Endothelial cell of umbilical vein (primary cell): ENCODE results near the gene MAGI1. TPM values are rescaled to one million over a fixed set of nuclear protein-coding genes. Genes with fewer than 3 reads are reported as not detected.

ENCODE experiments used
- BruUV-seq: library from RNA; stranded (reverse); fragments of 400-500 nt; replicated peaks from 2 replicates; lab custom pipeline; 2021; lab: Mats Ljungman, UMichigan
- CTCF ChIA-PET: fragments of 300-600, 350-600 bp; sonication (Branson Sonifier 250); formaldehyde crosslinking; loops from one replicate; lab custom pipeline; 2021; ENCODE audit warnings: antibody characterized with exemption, inconsistent platforms; lab: Charles Lee
- POLR2A ChIA-PET: fragments of 300-600, 350-600 bp; sonication (Branson Sonifier 250); formaldehyde crosslinking; loops from one replicate; lab custom pipeline; 2021; ENCODE audit warnings: antibody characterized with exemption, inconsistent platforms; lab: Charles Lee
- DNase-seq: peaks from one replicate; pipeline ENCODE4 v3.0.0-alpha.2; 2011; ENCODE audit warnings: low read depth, low spot score
- FAIRE-seq: peaks from 2 replicates; lab custom pipeline; 2011; peaks lifted over from hg19 to GRCh38; lab: Jason Lieb, UNC
- H2AFZ ChIP-seq: 2 replicates; pipeline ENCODE4 v1.6.0; 2012; ENCODE audit warnings: low read depth, low read length, control low read depth, inconsistent platforms
- H3K27ac ChIP-seq: 2 replicates; pipeline ENCODE4 v1.5.1; 2011; ENCODE audit warnings: low read depth, mild to moderate bottlenecking, control low read depth, low read length, moderate library complexity; ENCODE audit not compliant: insufficient read depth
- H3K27me3 ChIP-seq, 2 experiments: 2 replicates each; pipeline versions ENCODE4 v1.6.0 to v1.6.1; 2011; ENCODE audit warnings: low read length in 2 of 2, mixed read lengths in 1 of 2; ENCODE audit not compliant: control insufficient read depth in 2 of 2, insufficient read depth in 2 of 2
- H3K36me3 ChIP-seq, 2 experiments: 2 replicates in 1 of 2; 3 replicates in 1 of 2; pipeline ENCODE4 v1.5.1; 2011; ENCODE audit warnings: low read length in 2 of 2, mild to moderate bottlenecking in 1 of 2, moderate library complexity in 1 of 2; ENCODE audit not compliant: control insufficient read depth in 2 of 2, insufficient read depth in 2 of 2; ENCODE audit errors: extremely low read depth in 1 of 2
- H3K4me1 ChIP-seq: 3 replicates; pipeline ENCODE4 v1.5.1; 2011; ENCODE audit warnings: mild to moderate bottlenecking, low read length; ENCODE audit not compliant: control insufficient read depth, insufficient read depth; ENCODE audit errors: extremely low read depth
- H3K4me2 ChIP-seq: 2 replicates; pipeline ENCODE4 v1.6.1; 2011; ENCODE audit warnings: low read length, control low read depth, mixed read lengths; ENCODE audit not compliant: insufficient read depth
- H3K4me3 ChIP-seq, 3 experiments: fragments of 200-600 bp in 1 of 3; sonication (generic), shearing (Covaris generic) in 1 of 3; replicated peaks in 1 of 3; 2 replicates each; pipeline ENCODE4 v1.5.1; 2011 to 2016; ENCODE audit warnings: control low read depth in 3 of 3, low read length in 3 of 3, mild to moderate bottlenecking in 2 of 3, inconsistent platforms in 1 of 3, low read depth in 1 of 3, moderate library complexity in 1 of 3; ENCODE audit not compliant: insufficient read depth in 1 of 3
- H3K79me2 ChIP-seq: 2 replicates; pipeline ENCODE4 v1.6.0; 2012; ENCODE audit warnings: low read length, inconsistent platforms; ENCODE audit not compliant: control insufficient read depth, insufficient read depth
- H3K9ac ChIP-seq: replicated peaks from 2 replicates; pipeline ENCODE3; 2011; ENCODE audit warnings: low read length, control low read depth; ENCODE audit not compliant: insufficient read depth; ENCODE audit errors: extremely low read depth
- H3K9me1 ChIP-seq: replicated peaks from 3 replicates; pipeline ENCODE4 v1.6.0; 2011; ENCODE audit warnings: mild to moderate bottlenecking, low read length; ENCODE audit not compliant: control insufficient read depth, insufficient read depth; ENCODE audit errors: extremely low read depth
- H3K9me3 ChIP-seq: replicated peaks from 2 replicates; pipeline ENCODE4 v1.5.1; 2012; ENCODE audit warnings: low read length, inconsistent platforms; ENCODE audit not compliant: control insufficient read depth, insufficient read depth
- H4K20me1 ChIP-seq: replicated peaks from 2 replicates; pipeline ENCODE3; 2011; ENCODE audit warnings: mild to moderate bottlenecking, low read length; ENCODE audit not compliant: control insufficient read depth, insufficient read depth; ENCODE audit errors: extremely low read depth
- CTCF ChIP-seq, 2 donors: IDR thresholded peaks; 1 replicate in 1 of 2; 2 replicates in 1 of 2; pipeline ENCODE4 v1.5.1; 2011; ENCODE audit warnings: low read length in 2 of 2, mild to moderate bottlenecking in 2 of 2, moderate library complexity in 2 of 2, control low read depth in 1 of 2, inconsistent platforms in 1 of 2, low read depth in 1 of 2; ENCODE audit not compliant: insufficient read depth in 1 of 2; ENCODE audit errors: extremely low read depth in 1 of 2
- EZH2 ChIP-seq: IDR thresholded peaks from 2 replicates; pipeline ENCODE4 v1.6.1; 2012; ENCODE audit warnings: borderline replicate concordance, low read depth, mild to moderate bottlenecking, moderate library complexity, low read length, inconsistent platforms; ENCODE audit not compliant: severe bottlenecking
- FOS ChIP-seq: IDR thresholded peaks from 2 replicates; pipeline ENCODE4 v1.6.1; 2011; ENCODE audit warnings: mild to moderate bottlenecking, low read length, moderate library complexity, borderline replicate concordance; ENCODE audit not compliant: insufficient read depth
- GATA2 ChIP-seq: IDR thresholded peaks from 2 replicates; pipeline ENCODE4 v1.7.0; 2011; ENCODE audit warnings: low read depth, mild to moderate bottlenecking, moderate library complexity, mixed read lengths, low read length; ENCODE audit not compliant: insufficient read length, insufficient read depth
- JUN ChIP-seq: IDR thresholded peaks from 2 replicates; pipeline ENCODE4 v1.6.1; 2011; ENCODE audit warnings: borderline replicate concordance, low read depth; ENCODE audit not compliant: insufficient read length, insufficient read depth
- MAX ChIP-seq: IDR thresholded peaks from 2 replicates; pipeline ENCODE4 v1.6.1; 2011; ENCODE audit not compliant: insufficient read depth, insufficient read length
- MYC ChIP-seq: IDR thresholded peaks from one replicate; pipeline ENCODE4 v1.6.1; 2011; ENCODE audit warnings: mild to moderate bottlenecking, low read depth, low read length
- POLR2A ChIP-seq: IDR thresholded peaks from 2 replicates; pipeline ENCODE4 v1.6.1; 2012; ENCODE audit warnings: low read depth, mild to moderate bottlenecking, control low read depth, low read length
- POLR2AphosphoS5 ChIP-seq: IDR thresholded peaks from 2 replicates; pipeline ENCODE4 v1.6.1; 2012; ENCODE audit warnings: low read depth, mild to moderate bottlenecking, control low read depth, low read length, moderate library complexity; ENCODE audit not compliant: insufficient read depth
- dilution Hi-C: fragments of 300-500 bp; cut with MboI; formaldehyde crosslinking; loops from one replicate; pipeline ENCODE4 v1.15.0; 2019; ENCODE audit warnings: low sequenced_read_pairs; ENCODE audit not compliant: extremely low pct_ligation_motif_present
- intact Hi-C: fragments of 100-400 bp; cut with micrococcal nuclease; formaldehyde crosslinking; loops from one replicate; pipeline ENCODE4 v1.10.0; 2022
- polyA plus RNA-seq, 4 experiments: library from polyadenylated mRNA; depleted of rRNA in 3 of 4; stranded (reverse) in 3 of 4; unstranded in 1 of 4; fragments of >200 nt; gene quantifications; 2 replicates each; pipeline versions ENCODE4 v1.2.1 to v1.2.3, GENCODE V29; 2011 to 2012; ENCODE audit warnings: missing spikeins in 1 of 4
- total RNA-seq: library from RNA; stranded (reverse); gene quantifications from 2 replicates; pipeline ENCODE4 v1.2.3, GENCODE V29; 2021

Gene MAGI1
- total and polyA plus RNA-seq, 2 donors (not counting 3 experiments of a cell fraction or from before 2014, with no cell fraction given), result 10.1 to 47.9 TPM

- Histone ChIP-seq H3K4me1 (no peaks in the 10 kb centered on the region), H2AFZ (no peak overlapping the region), H3K4me3 (no peak overlapping the region), H3K9ac (no peak overlapping the region), H3K4me2 (no peak overlapping the region), H4K20me1 (peaks cover 7% of the 10 kb centered on the region), H3K36me3 (no peaks in the 10 kb centered on the region), H3K27ac (no peak overlapping the region), H3K9me1 (no peaks in the 10 kb centered on the region), H3K79me2 (no peaks in the 10 kb centered on the region), H3K9me3 (no peaks in the 10 kb centered on the region), H3K27me3 (no peaks in the 10 kb centered on the region)
- POLR2A ChIA-PET, result no interaction called here
- no peak for DNase-seq
- TF ChIP-seq FOS, result no peak
- no peak for TF ChIP-seq EZH2
- TF ChIP-seq POLR2AphosphoS5, result no peak
- TF ChIP-seq MYC, result no peak
- no peak for TF ChIP-seq CTCF (IDR thresholded peaks at IDR 0.05; ENCODE audit: extremely low read depth in 1 of 2, insufficient read depth in 1 of 2, low read depth in 1 of 2, low read length in 2 of 2)
- no peak for TF ChIP-seq GATA2
- no peak for TF ChIP-seq MAX
- no peak for TF ChIP-seq JUN
- no peak for TF ChIP-seq POLR2A
- BruUV-seq, result no TSS peak
- intact Hi-C loops (no loop called here), dilution Hi-C loops (no loop called here)
- CTCF ChIA-PET, result interaction anchor here (2.0 to 6.6 kb wide), 3 partner anchors 9 to 236 kb away, joined by 11 to 65 read pairs (median 28); no protein-coding TSS in a partner anchor
- FAIRE-seq, result no peak
Observed at GRCh38 chr3:65675011-65675410, 363.7 kb downstream of the MAGI1 start.
